H9 (cell line): Measurements from ENCODE around the gene TRO. TPM values are rescaled to one million over a fixed set of nuclear protein-coding genes. Genes with fewer than 3 reads are reported as not detected.
A peak's percentile ranks its signal among the peaks of the same experiment; 100 is the strongest.

ENCODE experiments used
- DNase-seq: peaks from one replicate; pipeline ENCODE4 v3.0.0-alpha.2; 2017
- H2AFZ ChIP-seq: one replicate; pipeline ENCODE4 v1.6.1; 2013; ENCODE audit warnings: mild to moderate bottlenecking, low read length, control low read depth, moderate library complexity
- H2AK5ac ChIP-seq: 2 replicates; pipeline ENCODE4 v1.6.1; 2013; ENCODE audit warnings: low read length, control low read depth, mixed read lengths; ENCODE audit not compliant: insufficient read length
- H2BK120ac ChIP-seq: one replicate; pipeline ENCODE4 v1.6.1; 2013; ENCODE audit warnings: low read depth, mild to moderate bottlenecking, low read length, control low read depth, inconsistent platforms; ENCODE audit not compliant: poor library complexity, severe bottlenecking
- H2BK12ac ChIP-seq: 2 replicates; pipeline ENCODE4 v1.6.1; 2013; ENCODE audit warnings: low read length, control low read depth, mixed read lengths, low read depth; ENCODE audit not compliant: insufficient read length
- H2BK15ac ChIP-seq: 2 replicates; pipeline ENCODE4 v1.6.1; 2013; ENCODE audit warnings: low read depth, low read length, control low read depth
- H2BK20ac ChIP-seq: one replicate; pipeline ENCODE4 v1.6.1; 2013; ENCODE audit warnings: low read depth, mild to moderate bottlenecking, low read length, control low read depth, inconsistent platforms; ENCODE audit not compliant: poor library complexity, severe bottlenecking
- H2BK5ac ChIP-seq: 2 replicates; pipeline ENCODE4 v1.6.1; 2013; ENCODE audit warnings: low read length, control low read depth, mixed read lengths; ENCODE audit not compliant: insufficient read length
- H3K14ac ChIP-seq: 2 replicates; pipeline ENCODE4 v1.6.1; 2013; ENCODE audit warnings: low read length, control low read depth; ENCODE audit not compliant: insufficient read depth
- H3K18ac ChIP-seq: 2 replicates; pipeline ENCODE4 v1.6.1; 2013; ENCODE audit warnings: low read depth, mild to moderate bottlenecking, mixed read lengths, low read length, control low read depth; ENCODE audit not compliant: insufficient read length
- H3K23ac ChIP-seq: 2 replicates; pipeline ENCODE4 v1.6.1; 2013; ENCODE audit warnings: low read length, control low read depth, mixed read lengths, low read depth; ENCODE audit not compliant: insufficient read length
- H3K23me2 ChIP-seq: 2 replicates; pipeline ENCODE4 v1.6.1; 2013; ENCODE audit warnings: low read depth, mild to moderate bottlenecking, mixed read lengths, low read length, control low read depth; ENCODE audit not compliant: insufficient read length, poor library complexity, severe bottlenecking
- H3K27ac ChIP-seq: 2 replicates; pipeline ENCODE4 v1.5.1; 2013; ENCODE audit warnings: low read length, control low read depth, mixed read lengths, low read depth; ENCODE audit not compliant: insufficient read length
- H3K27me3 ChIP-seq: 2 replicates; pipeline ENCODE4 v1.6.1; 2013; ENCODE audit warnings: low read length, control low read depth, inconsistent platforms; ENCODE audit not compliant: insufficient read depth
- H3K4ac ChIP-seq: 2 replicates; pipeline ENCODE4 v1.6.1; 2013; ENCODE audit warnings: low read depth, mild to moderate bottlenecking, control low read depth, inconsistent platforms, low read length, moderate library complexity
- H3K4me1 ChIP-seq: 2 replicates; pipeline ENCODE4 v1.6.1; 2013; ENCODE audit warnings: low read length, control low read depth, inconsistent platforms; ENCODE audit not compliant: insufficient read depth
- H3K4me2 ChIP-seq: 2 replicates; pipeline ENCODE4 v1.6.1; 2013; ENCODE audit warnings: low read length, control low read depth, mixed read lengths; ENCODE audit not compliant: insufficient read length, insufficient read depth
- H3K56ac ChIP-seq: 2 replicates; pipeline ENCODE4 v1.6.1; 2013; ENCODE audit warnings: low read depth, mild to moderate bottlenecking, mixed read lengths, low read length, control low read depth; ENCODE audit not compliant: insufficient read length
- H3K79me1 ChIP-seq: 2 replicates; pipeline ENCODE4 v1.6.1; 2013; ENCODE audit warnings: low read depth, mild to moderate bottlenecking, moderate library complexity, low read length, control low read depth, inconsistent platforms; ENCODE audit not compliant: insufficient read depth, poor library complexity, severe bottlenecking
- H3K79me2 ChIP-seq: 2 replicates; pipeline ENCODE4 v1.6.1; 2013; ENCODE audit warnings: low read length, control low read depth, inconsistent platforms; ENCODE audit not compliant: insufficient read depth
- H3K9ac ChIP-seq: 2 replicates; pipeline ENCODE4 v1.6.1; 2013; ENCODE audit warnings: low read length, control low read depth, mixed read lengths; ENCODE audit not compliant: insufficient read length; ENCODE audit errors: extremely low read depth
- H3K9me3 ChIP-seq: one replicate; pipeline ENCODE4 v1.6.1; 2013; ENCODE audit warnings: low read depth, low read length, inconsistent platforms; ENCODE audit not compliant: control insufficient read depth
- H3T11ph ChIP-seq: one replicate; pipeline ENCODE4 v1.6.1; 2013; ENCODE audit warnings: mild to moderate bottlenecking, low read length, control low read depth, inconsistent platforms
- H4K20me1 ChIP-seq: one replicate; pipeline ENCODE4 v1.6.1; 2013; ENCODE audit not compliant: control insufficient read depth, insufficient read length, insufficient read depth
- H4K5ac ChIP-seq: 2 replicates; pipeline ENCODE4 v1.6.1; 2013; ENCODE audit warnings: low read depth, mild to moderate bottlenecking, mixed read lengths, low read length, control low read depth; ENCODE audit not compliant: insufficient read length
- H4K8ac ChIP-seq: replicated peaks from 2 replicates; pipeline ENCODE4 v1.6.1; 2013; ENCODE audit warnings: low read length, control low read depth, mixed read lengths, low read depth; ENCODE audit not compliant: insufficient read length
- H4K91ac ChIP-seq: 2 replicates; pipeline ENCODE4 v1.6.1; 2013; ENCODE audit warnings: low read depth, mild to moderate bottlenecking, moderate library complexity, mixed read lengths, low read length, control low read depth; ENCODE audit not compliant: insufficient read length
- H3K27ac Mint-ChIP-seq, 3 experiments: 2 replicates in 2 of 3; 3 replicates in 1 of 3; pipeline ENCODE4 v1.8.0; 2020 to 2021; ENCODE audit warnings: mixed read lengths in 3 of 3, mild to moderate bottlenecking in 1 of 3, moderate library complexity in 1 of 3
- H3K27me3 Mint-ChIP-seq: 2 replicates; pipeline ENCODE4 v1.8.0; 2021; ENCODE audit warnings: low read depth, mild to moderate bottlenecking, moderate library complexity, mixed read lengths
- H3K36me3 Mint-ChIP-seq, 3 experiments: 2 replicates in 2 of 3; 3 replicates in 1 of 3; pipeline ENCODE4 v1.8.0; 2020 to 2021; ENCODE audit warnings: low read depth in 3 of 3, mixed read lengths in 3 of 3; ENCODE audit not compliant: insufficient read depth in 1 of 3
- H3K4me1 Mint-ChIP-seq, 2 experiments: 2 replicates each; pipeline ENCODE4 v1.8.0; 2020; ENCODE audit warnings: mixed read lengths in 2 of 2
- H3K4me3 Mint-ChIP-seq, 2 experiments: 2 replicates in 1 of 2; 3 replicates in 1 of 2; pipeline ENCODE4 v1.8.0; 2020 to 2021; ENCODE audit warnings: mild to moderate bottlenecking in 2 of 2, mixed read lengths in 2 of 2, moderate library complexity in 1 of 2
- H3K9me3 Mint-ChIP-seq, 2 experiments: 2 replicates in 1 of 2; 3 replicates in 1 of 2; pipeline ENCODE4 v1.8.0; 2020; ENCODE audit warnings: mild to moderate bottlenecking in 2 of 2, mixed read lengths in 2 of 2, moderate library complexity in 1 of 2
- CTCF ChIP-seq: fragments of 200-600 bp; sonication (generic); conservative IDR thresholded peaks from 3 replicates; pipeline ENCODE4 v1.8.0; 2021; ENCODE audit warnings: antibody characterized with exemption, mild to moderate bottlenecking
- WGBS: extraction: QIAGEN DNeasy Blood & Tissue Kit; methylation state at CpG from one replicate; pipeline ENCODE4 v1.1.7; 2013; ENCODE audit warnings: missing lambda C conversion rate, low lambda C conversion rate, mixed read lengths; ENCODE audit not compliant: insufficient read length; ENCODE audit errors: extremely low coverage; 5-methylcytosine and 5-hydroxymethylcytosine counted together
- total RNA-seq: library from RNA; stranded (reverse); gene quantifications from 2 replicates; pipeline ENCODE4 v1.2.1, GENCODE V29; 2021

TRO gene
- total RNA-seq, 1 experiment from 2014 or later: 51.0 TPM

- Mint-ChIP-seq H3K36me3 (peaks cover 11 to 23% (median 11%) of the 10 kb centered on the region in 3 experiments), H3K27me3 (peaks cover 2% of the 10 kb centered on the region; the same call in 1 of the 2 replicates), H3K9me3 (peaks cover 62 to 67% of the 10 kb centered on the region in 2 experiments), H3K4me3 (no peak overlapping the region), H3K4me1 (no peaks in the 10 kb centered on the region), H3K27ac (peak overlapping the region in 2 of 3 experiments; percentile 23 to 53; a peak in 2 of 7 replicates)
- no peak for TF ChIP-seq CTCF
- Histone ChIP-seq H2BK15ac (no peak overlapping the region), H2AK5ac (no peak overlapping the region), H2BK120ac (no peak overlapping the region), H4K8ac (no peak overlapping the region), H2BK20ac (no peak overlapping the region), H3K18ac (no peak overlapping the region), H3T11ph (no peak overlapping the region), H3K27ac (no peak overlapping the region), H4K91ac (no peak overlapping the region), H3K4me2 (no peak overlapping the region), H3K4ac (no peak overlapping the region), H3K27me3 (no peaks in the 10 kb centered on the region), H2AFZ (no peak overlapping the region), H3K23me2 (no peaks in the 10 kb centered on the region), H3K9me3 (peaks cover 62% of the 10 kb centered on the region), H4K5ac (no peak overlapping the region), H3K56ac (no peak overlapping the region), H3K23ac (no peak overlapping the region), H3K79me2 (no peaks in the 10 kb centered on the region), H3K4me1 (no peaks in the 10 kb centered on the region), H2BK5ac (no peak overlapping the region), H3K79me1 (no peaks in the 10 kb centered on the region), H3K9ac (no peak overlapping the region), H4K20me1 (no peaks in the 10 kb centered on the region), H3K14ac (no peak overlapping the region), H2BK12ac (no peak overlapping the region)
- WGBS: no CpG with 5 or more reads among the region's 10 CpGs
- no peak for DNase-seq
These were observed 12.7 kb downstream of the TRO start for GRCh38 chrX:54933150-54933826.
